ENCODE measurements around the gene PFDN4. TPM values are rescaled to one million over a fixed set of nuclear protein-coding genes. Genes with fewer than 3 reads are reported as not detected.

PFDN4 gene
- total and polyA plus RNA-seq, 2 of the 4 experiments (the other 2 are of a cell fraction) = 14.9 to 93.2 TPM

- Histone ChIP-seq H3K4ac (ENCODE audit: low read depth, low read length) (no peak overlapping the region), H2BK20ac (ENCODE audit: low read depth, low read length) (no peak overlapping the region), H3K4me3 (ENCODE audit: insufficient read depth, low read depth, low read length) (no peak overlapping the region), H3K27me3 (ENCODE audit: control insufficient read depth, insufficient read depth, low read length) (no peaks in the 10 kb centered on the region), H4K20me1 (ENCODE audit: insufficient read depth, low read length) (no peaks in the 10 kb centered on the region), H2AK9ac (replicated peaks; ENCODE audit: low read depth, low read length, poor library complexity) (no peak overlapping the region), H3K56ac (ENCODE audit: extremely low read depth, insufficient read depth, low read length) (no peak overlapping the region), H3K18ac (ENCODE audit: low read depth, low read length) (no peak overlapping the region), H4K8ac (ENCODE audit: low read depth in 2 of 2, low read length in 2 of 2) (no peak overlapping the region), H3K9me1 (ENCODE audit: insufficient read depth, low read length) (peaks cover 2% of the 10 kb centered on the region; the same call in 1 of the 2 replicates), H4K5ac (ENCODE audit: low read depth, low read length) (no peak overlapping the region), H3K4me1 (ENCODE audit: control insufficient read depth, insufficient read depth, low read length) (peaks cover 6% of the 10 kb centered on the region), H3K36me3 (ENCODE audit: control insufficient read depth, insufficient read depth, low read length) (no peaks in the 10 kb centered on the region), H2BK120ac (ENCODE audit: low read depth, low read length) (no peak overlapping the region), H3K23ac (ENCODE audit: low read depth, low read length) (no peak overlapping the region), H3K9ac (ENCODE audit: low read depth, low read length) (no peak overlapping the region), H2AFZ (replicated peaks; ENCODE audit: low read length, poor library complexity) (no peak overlapping the region), H4K91ac (ENCODE audit: insufficient read depth, low read depth, low read length) (no peak overlapping the region), H2AK5ac (ENCODE audit: low read depth, low read length) (no peak overlapping the region), H2BK5ac (ENCODE audit: low read depth, low read length, poor library complexity, severe bottlenecking) (no peak overlapping the region), H3K27ac (ENCODE audit: insufficient read depth, low read length) (no peak overlapping the region), H3K9me3 (ENCODE audit: control insufficient read depth, insufficient read depth, low read length) (no peaks in the 10 kb centered on the region), H2BK15ac (ENCODE audit: low read depth, low read length) (no peak overlapping the region), H3K14ac (replicated peaks; ENCODE audit: low read depth, low read length) (no peak overlapping the region), H3K4me2 (ENCODE audit: low read depth, low read length) (no peak overlapping the region), H3K79me1 (ENCODE audit: low read depth in 1 of 2, low read length in 2 of 2) (no peaks in the 10 kb centered on the region)
- ChIA-PET CTCF (no interaction called here), POLR2A (ENCODE audit: unreplicated experiment) (no interaction called here)
- DNase-seq = no peak
- TF ChIP-seq ELK1 (IDR thresholded peaks at IDR 0.05; ENCODE audit: borderline replicate concordance, low read depth, low read length) = no peak
- TF ChIP-seq CEBPB (IDR thresholded peaks at IDR 0.05; ENCODE audit: low read depth, low read length) = peak; percentile 54
- TF ChIP-seq RFX5 (IDR thresholded peaks at IDR 0.05; ENCODE audit: low read depth, low read length) = no peak
- in situ Hi-C loops (cut with MboI; ENCODE audit: low sequenced_read_pairs) = no loop called here
- ATAC-seq (ENCODE audit: low read depth) = no peak
- no TSS peak for BruUV-seq (replicated peaks)
- intact Hi-C loops (cut with micrococcal nuclease) = no loop called here
- dilution Hi-C loops (cut with HindIII; ENCODE audit: low sequenced_read_pairs, unreplicated experiment) = no loop called here
Measured at GRCh38 chr20:54260116-54260515, 52.2 kb downstream of the PFDN4 start.
